HepG2 (cell line): ENCODE data around the gene MAN1B1. TPM values are rescaled to one million over a fixed set of nuclear protein-coding genes. Genes with fewer than 3 reads are reported as not detected.

Experiments used
- ATAC-seq: fragments of 200-7000 bp; cut with Tn5 transposase; 3 replicates; pipeline ENCODE4 v1.9.1; 2020; ENCODE audit warnings: mild to moderate bottlenecking, moderate library complexity
- BruUV-seq: library from RNA; stranded (reverse); fragments of 400-500 nt; replicated peaks from 2 replicates; lab custom pipeline; 2021; lab: Mats Ljungman, UMichigan
- CTCF ChIA-PET: fragments of 300-600 bp; formaldehyde crosslinking; extraction: SDS; loops from one replicate; lab custom pipeline; 2021; ENCODE audit warnings: low total read pairs, inconsistent platforms, low intra/inter-chr PET ratio; lab: Yijun Ruan, JAX
- POLR2A ChIA-PET: fragments of 350-600 bp; sonication (Branson Sonifier 250); formaldehyde crosslinking; loops from one replicate; lab custom pipeline; 2020; ENCODE audit warnings: antibody characterized with exemption, inconsistent platforms; lab: Yijun Ruan, JAX
- DNase-seq: peaks from one replicate; pipeline ENCODE4 v3.0.0-alpha.2; 2015; ENCODE audit warnings: low spot score
- FAIRE-seq: peaks from 3 replicates; lab custom pipeline; 2011; peaks lifted over from hg19 to GRCh38; lab: Jason Lieb, UNC
- H2AFZ ChIP-seq: one replicate; pipeline ENCODE4 v1.6.1; 2011; ENCODE audit warnings: low read length, inconsistent platforms
- H3K27ac ChIP-seq: fragments of 300-600 bp; 3 replicates; pipeline ENCODE4 v1.8.0; 2011; ENCODE audit warnings: mixed run types, mild to moderate bottlenecking, mixed read lengths, low read length, inconsistent platforms; ENCODE audit not compliant: insufficient read depth; ENCODE audit errors: extremely low read length
- H3K27me3 ChIP-seq, 2 experiments: fragments of 200-600 bp in 1 of 2; 2 replicates in 1 of 2; 3 replicates in 1 of 2; pipeline versions ENCODE4 v1.6.0 to v1.8.0; 2011; ENCODE audit warnings: low read length in 2 of 2, mild to moderate bottlenecking in 2 of 2, moderate library complexity in 2 of 2, inconsistent platforms in 1 of 2; ENCODE audit not compliant: insufficient read depth in 2 of 2, control insufficient read depth in 1 of 2
- H3K36me3 ChIP-seq, 2 experiments: fragments of 200-600 bp in 1 of 2; replicated peaks in 1 of 2; 2 replicates in 1 of 2; 3 replicates in 1 of 2; pipeline versions ENCODE4 v1.5.1 to v1.8.0; 2011; ENCODE audit warnings: low read length in 2 of 2, inconsistent platforms in 1 of 2; ENCODE audit not compliant: insufficient read depth in 2 of 2, control insufficient read depth in 1 of 2
- H3K4me1 ChIP-seq: 2 replicates; pipeline ENCODE4 v1.5.1; 2012; ENCODE audit warnings: low read length, inconsistent platforms; ENCODE audit not compliant: insufficient read depth
- H3K4me2 ChIP-seq: 2 replicates; pipeline ENCODE4 v1.6.0; 2011; ENCODE audit warnings: low read depth, low read length, inconsistent platforms
- H3K4me3 ChIP-seq, 3 experiments: fragments of 200-600 bp in 1 of 3; sonication (generic), shearing (Covaris generic) in 1 of 3; replicated peaks in 1 of 3; 2 replicates each; pipeline ENCODE4 v1.5.1; 2011 to 2016; ENCODE audit warnings: low read length in 3 of 3, inconsistent platforms in 2 of 3, low read depth in 2 of 3, mild to moderate bottlenecking in 2 of 3, control low read depth in 1 of 3, mixed read lengths in 1 of 3; ENCODE audit not compliant: insufficient read depth in 1 of 3
- H3K79me2 ChIP-seq: one replicate; pipeline ENCODE4 v1.6.1; 2011; ENCODE audit warnings: low read length, inconsistent platforms; ENCODE audit not compliant: insufficient read depth
- H3K9ac ChIP-seq: 2 replicates; pipeline ENCODE4 v1.6.0; 2011; ENCODE audit warnings: mild to moderate bottlenecking, low read depth, low read length, inconsistent platforms; ENCODE audit not compliant: insufficient read depth
- H3K9me3 ChIP-seq: 2 replicates; pipeline ENCODE4 v1.5.1; 2012; ENCODE audit warnings: mild to moderate bottlenecking, low read length
- H4K20me1 ChIP-seq: 2 replicates; pipeline ENCODE4 v1.6.0; 2011; ENCODE audit warnings: inconsistent platforms, mild to moderate bottlenecking, low read length, moderate library complexity; ENCODE audit not compliant: insufficient read depth
- ADNP ChIP-seq: sonication (generic); formaldehyde crosslinking; IDR thresholded peaks from 2 replicates; pipeline ENCODE4 v1.4.0; 2020; ENCODE audit warnings: missing genetic modification reagents
- ATF1 ChIP-seq: IDR thresholded peaks from 2 replicates; pipeline ENCODE4 v1.6.1; 2016; ENCODE audit warnings: mild to moderate bottlenecking, control low read depth
- CBFB ChIP-seq: sonication (generic); formaldehyde crosslinking; IDR thresholded peaks from 2 replicates; pipeline ENCODE4 v1.4.0; 2020; ENCODE audit warnings: missing genetic modification reagents
- DPF2 ChIP-seq: sonication (generic); formaldehyde crosslinking; IDR thresholded peaks from 2 replicates; pipeline ENCODE4 v1.4.0; 2020; ENCODE audit warnings: mild to moderate bottlenecking, low read depth, missing genetic modification reagents, borderline replicate concordance
- GABPB1 ChIP-seq: IDR thresholded peaks from 2 replicates; pipeline ENCODE4 v1.6.1; 2016; ENCODE audit warnings: mild to moderate bottlenecking, missing genetic modification reagents, moderate library complexity, missing compliant biosample characterization
- GATAD2A ChIP-seq: IDR thresholded peaks from 2 replicates; pipeline ENCODE4 v1.6.1; 2016
- IKZF4 ChIP-seq: sonication (generic); formaldehyde crosslinking; IDR thresholded peaks from 2 replicates; pipeline ENCODE4 v1.5.1; 2020; ENCODE audit warnings: borderline replicate concordance, mild to moderate bottlenecking, low read depth, missing genetic modification reagents; ENCODE audit errors: not compliant biosample characterization
- KDM1A ChIP-seq: IDR thresholded peaks from 2 replicates; pipeline ENCODE4 v1.6.1; 2016; ENCODE audit warnings: missing compliant biosample characterization
- MBD4 ChIP-seq: IDR thresholded peaks from 2 replicates; pipeline ENCODE4 v1.6.1; 2012; ENCODE audit warnings: low read length, inconsistent platforms, borderline replicate concordance
- PHF5A ChIP-seq: IDR thresholded peaks from one replicate; pipeline ENCODE4 v1.6.1; 2018; ENCODE audit warnings: low read depth, missing genetic modification reagents; ENCODE audit not compliant: unreplicated experiment
- SOX13 ChIP-seq, 3 experiments: fragments of 450-650 bp in 1 of 3; sonication (generic) in 1 of 3; formaldehyde crosslinking in 1 of 3; IDR thresholded peaks in 2 of 3; conservative IDR thresholded peaks in 1 of 3; 2 replicates each; pipeline versions ENCODE4 v1.5.0 to v1.6.1; 2016 to 2020; ENCODE audit warnings: antibody characterized with exemption in 1 of 3, mild to moderate bottlenecking in 1 of 3, missing compliant biosample characterization in 1 of 3, missing genetic modification reagents in 1 of 3, moderate library complexity in 1 of 3
- THAP8 ChIP-seq: sonication (generic); formaldehyde crosslinking; IDR thresholded peaks from 2 replicates; pipeline ENCODE4 v1.5.1; 2020; ENCODE audit warnings: missing genetic modification reagents, mild to moderate bottlenecking, borderline replicate concordance
- XBP1 ChIP-seq: sonication (generic); formaldehyde crosslinking; IDR thresholded peaks from 2 replicates; pipeline ENCODE4 v1.5.0; 2020; ENCODE audit warnings: missing genetic modification reagents
- ZBTB7B ChIP-seq: sonication (generic); formaldehyde crosslinking; IDR thresholded peaks from 2 replicates; pipeline ENCODE4 v1.4.0; 2020; ENCODE audit warnings: missing genetic modification reagents
- ZEB1 ChIP-seq: IDR thresholded peaks from 2 replicates; pipeline ENCODE4 v1.6.1; 2012; ENCODE audit warnings: mild to moderate bottlenecking, low read depth, inconsistent platforms; ENCODE audit not compliant: insufficient replicate concordance
- ZFP82 ChIP-seq: sonication (generic); formaldehyde crosslinking; IDR thresholded peaks from 2 replicates; pipeline ENCODE4 v1.5.1; 2020; ENCODE audit warnings: mild to moderate bottlenecking, missing genetic modification reagents, borderline replicate concordance
- ZNF367 ChIP-seq: sonication (generic); formaldehyde crosslinking; IDR thresholded peaks from 2 replicates; pipeline ENCODE4 v1.4.0; 2020; ENCODE audit warnings: missing genetic modification reagents, borderline replicate concordance
- ZNF570 ChIP-seq: sonication (generic); formaldehyde crosslinking; IDR thresholded peaks from 2 replicates; pipeline ENCODE4 v1.4.0; 2020; ENCODE audit warnings: mild to moderate bottlenecking, missing genetic modification reagents, borderline replicate concordance
- WGBS: methylation state at CpG from one replicate; pipeline ENCODE4 v1.1.6; 2017; ENCODE audit warnings: low lambda C conversion rate; 5-methylcytosine and 5-hydroxymethylcytosine counted together
- in situ Hi-C: cut with HindIII; loops from 2 replicates; pipeline ENCODE4 v1.10.0; 2017; ENCODE audit warnings: low pct_unique_long_range_greater_than_20kb; ENCODE audit not compliant: extremely low pct_ligation_motif_present
- intact Hi-C: fragments of 100-400 bp; cut with micrococcal nuclease; formaldehyde crosslinking; loops from one replicate; pipeline ENCODE4 v1.10.0; 2022; ENCODE audit not compliant: unreplicated experiment
- polyA plus RNA-seq, 8 experiments: library from polyadenylated mRNA; depleted of rRNA in 3 of 8; stranded (reverse) in 7 of 8; unstranded in 1 of 8; fragments of >200 nt; fragmentation: Illumina TruSeq in 4 of 8; extraction: Trizol in 4 of 8; gene quantifications; 2 replicates each; pipeline versions ENCODE4 v1.2.1 to v1.2.3, GENCODE V29; 2011 to 2016; ENCODE audit warnings: low read depth in 4 of 8, missing spikeins in 1 of 8, mixed read lengths in 1 of 8; ENCODE audit not compliant: insufficient read depth in 1 of 8
- total RNA-seq, 5 experiments: library from RNA; depleted of rRNA; stranded (reverse); fragments of >200 nt; fragmentation: Illumina TruSeq; extraction: Trizol; gene quantifications; 2 replicates each; pipeline ENCODE4 v1.2.3, GENCODE V29; 2016; ENCODE audit warnings: low read depth in 1 of 5
- TF ChIP-seq, protein P1 (sequence below): sonication (generic); formaldehyde crosslinking; IDR thresholded peaks from 2 replicates; pipeline ENCODE4 v1.4.0; 2020; ENCODE audit warnings: mild to moderate bottlenecking, missing genetic modification reagents

MAN1B1 gene
- total and polyA plus RNA-seq, 2 of the 13 experiments (the other 11 are each of a cell fraction or from before 2014, with no cell fraction given) = 48.9 to 59.5 TPM

DNA sequence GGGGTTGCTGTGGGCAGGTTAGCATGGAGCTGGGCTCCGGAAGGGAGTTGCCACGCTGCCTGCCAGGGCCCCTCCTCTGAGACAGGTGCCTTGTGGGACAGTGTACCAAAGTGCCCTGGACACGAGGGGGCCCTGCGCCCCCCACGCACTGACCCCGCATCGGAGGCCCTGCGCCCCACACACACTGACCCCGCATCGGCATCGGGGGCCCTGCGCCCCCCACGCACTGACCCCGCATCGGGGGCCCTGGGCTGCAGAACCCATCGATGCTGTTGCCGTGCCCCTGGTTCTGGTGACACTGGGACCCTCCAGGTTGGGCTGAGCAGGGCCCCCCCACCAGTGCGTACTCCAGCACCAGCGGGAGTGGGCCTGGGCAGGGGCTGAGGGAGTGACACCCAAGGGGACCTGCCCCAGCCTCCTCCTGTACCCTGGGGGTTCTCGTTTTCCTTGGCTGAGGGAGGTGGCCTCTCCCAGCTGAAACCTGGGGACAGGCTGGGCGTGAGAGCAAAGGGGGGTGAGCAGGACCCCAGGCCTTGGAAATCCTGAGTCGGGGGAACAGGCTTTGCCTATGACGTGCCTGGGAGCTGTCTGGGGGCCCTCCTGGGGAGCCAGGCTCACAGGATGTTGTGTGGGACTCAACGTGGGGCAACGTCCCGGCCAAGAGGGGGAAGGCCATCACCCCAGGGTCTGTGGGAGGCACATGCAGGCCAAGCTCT, 23.3 kb upstream of the MAN1B1 start (continued):
- TF ChIP-seq SOX13 (IDR thresholded peaks at IDR 0.05) = no peak
- no peak for TF ChIP-seq SOX13 (CRISPR knock-in tag; conservative IDR thresholded peaks at IDR 0.05 in 1 of 2, IDR thresholded peaks at IDR 0.05 in 1 of 2)
- TF ChIP-seq GABPB1 = no peak
- no peak for TF ChIP-seq ADNP (CRISPR knock-in tag)
- no peak for TF ChIP-seq DPF2
- no peak for TF ChIP-seq ZNF570
- no peak for TF ChIP-seq XBP1 (CRISPR knock-in tag)

DNA sequence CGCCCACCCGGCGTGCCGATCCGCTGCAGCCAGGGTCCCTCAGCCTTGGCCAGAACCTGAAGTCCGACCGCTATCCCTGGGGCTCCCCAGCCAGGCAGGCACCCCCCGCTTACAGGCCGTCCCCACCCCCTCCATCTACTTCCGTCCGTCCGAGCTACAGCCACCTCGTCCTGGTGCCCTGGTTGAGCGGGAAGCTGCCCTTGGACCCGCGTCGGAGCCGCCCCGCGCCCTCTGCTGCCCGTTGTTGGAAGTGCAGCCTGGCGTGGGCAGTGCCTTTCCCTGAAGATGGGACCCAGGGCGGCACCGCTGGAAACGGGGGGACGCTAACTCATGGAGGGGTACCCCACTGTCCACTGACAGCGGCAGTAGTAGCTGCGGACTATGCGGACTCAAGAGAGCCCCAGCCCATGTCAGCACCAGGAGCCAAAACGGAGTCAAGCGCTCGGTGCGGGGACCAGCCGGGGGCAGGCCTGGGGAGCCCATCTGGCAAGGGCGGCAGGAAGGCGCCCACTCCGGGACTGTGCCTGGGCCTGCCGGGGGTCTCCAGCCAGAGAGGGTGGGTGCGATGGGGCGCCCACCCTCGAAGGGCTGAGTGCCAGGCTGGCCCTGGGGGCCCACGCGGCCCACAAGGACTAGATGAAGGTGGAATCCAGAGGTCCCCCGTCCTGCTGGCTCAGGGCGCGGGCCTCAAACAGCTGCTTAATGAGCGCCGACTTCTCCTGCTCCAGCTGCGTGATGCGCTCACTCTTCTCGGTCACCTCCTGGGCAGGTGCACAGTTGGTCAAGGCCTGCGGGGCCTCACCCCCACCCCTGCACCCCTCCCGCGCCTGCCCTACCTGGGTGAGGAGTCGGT, 22.5 kb upstream of the MAN1B1 start:
- H2AFZ ChIP-seq = no peak overlapping the region
- ChIA-PET CTCF (interaction anchor here (1.0 to 1.3 kb wide), 3 partner anchors 10 to 18 kb away, joined by 3 to 16 read pairs (median 11); partner anchors contain the start of genes ENTPD2 and NPDC1), POLR2A (interaction anchor here (1.0 to 1.1 kb wide), 3 partner anchors 9 to 22 kb away, joined by 3 to 15 read pairs (median 6); partner anchors contain the start of genes ENTPD2 and MAN1B1)
- H4K20me1 ChIP-seq = peaks cover 3% of the 10 kb centered on the region; the same call in 1 of the 2 replicates
- 96% methylated on average over 17 of the region's 55 CpGs for WGBS
- H3K79me2 ChIP-seq = peaks cover 8% of the 10 kb centered on the region
- peak; percentile 41 for DNase-seq
- H3K27ac ChIP-seq = no peak overlapping the region
- H3K4me3 ChIP-seq = no peak overlapping the region
- no peaks in the 10 kb centered on the region for H3K9me3 ChIP-seq
- no peak overlapping the region for H3K9ac ChIP-seq
- peak; percentile 33 for ATAC-seq
- peaks cover 3 to 16% of the 10 kb centered on the region in 2 experiments; a peak in 2 of 5 replicates for H3K36me3 ChIP-seq
- BruUV-seq = no TSS peak
- H3K4me2 ChIP-seq = no peak overlapping the region
- no peaks in the 10 kb centered on the region; a peak in 1 of 5 replicates for H3K27me3 ChIP-seq
- in situ Hi-C loops (no loop called here), intact Hi-C loops (no loop called here)
- FAIRE-seq = peak; percentile 4
- peaks cover 25% of the 10 kb centered on the region for H3K4me1 ChIP-seq
- TF ChIP-seq PHF5A (CRISPR knock-in tag) = no peak
- no peak for TF ChIP-seq MBD4
- no peak for TF ChIP-seq THAP8
- no peak for TF ChIP-seq ZNF367 (CRISPR knock-in tag)
- TF ChIP-seq CBFB (CRISPR knock-in tag) = peak; percentile 60
- peak; percentile 49; the same call in 1 of the 2 replicates for TF ChIP-seq ZBTB7B (CRISPR knock-in tag)
- no peak for TF ChIP-seq ATF1 (CRISPR knock-in tag)
- no peak for TF ChIP-seq ZEB1
- TF ChIP-seq, protein P1, sequence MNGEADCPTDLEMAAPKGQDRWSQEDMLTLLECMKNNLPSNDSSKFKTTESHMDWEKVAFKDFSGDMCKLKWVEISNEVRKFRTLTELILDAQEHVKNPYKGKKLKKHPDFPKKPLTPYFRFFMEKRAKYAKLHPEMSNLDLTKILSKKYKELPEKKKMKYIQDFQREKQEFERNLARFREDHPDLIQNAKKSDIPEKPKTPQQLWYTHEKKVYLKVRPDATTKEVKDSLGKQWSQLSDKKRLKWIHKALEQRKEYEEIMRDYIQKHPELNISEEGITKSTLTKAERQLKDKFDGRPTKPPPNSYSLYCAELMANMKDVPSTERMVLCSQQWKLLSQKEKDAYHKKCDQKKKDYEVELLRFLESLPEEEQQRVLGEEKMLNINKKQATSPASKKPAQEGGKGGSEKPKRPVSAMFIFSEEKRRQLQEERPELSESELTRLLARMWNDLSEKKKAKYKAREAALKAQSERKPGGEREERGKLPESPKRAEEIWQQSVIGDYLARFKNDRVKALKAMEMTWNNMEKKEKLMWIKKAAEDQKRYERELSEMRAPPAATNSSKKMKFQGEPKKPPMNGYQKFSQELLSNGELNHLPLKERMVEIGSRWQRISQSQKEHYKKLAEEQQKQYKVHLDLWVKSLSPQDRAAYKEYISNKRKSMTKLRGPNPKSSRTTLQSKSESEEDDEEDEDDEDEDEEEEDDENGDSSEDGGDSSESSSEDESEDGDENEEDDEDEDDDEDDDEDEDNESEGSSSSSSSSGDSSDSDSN (CRISPR knock-in tag) = peak; percentile 68
- no peak for TF ChIP-seq IKZF4 (CRISPR knock-in tag)
- TF ChIP-seq GATAD2A (CRISPR knock-in tag) = 0 out of 2 replicates have a peak, but pooled peaks have one; percentile 22
- TF ChIP-seq ZFP82 (CRISPR knock-in tag) = no peak
- TF ChIP-seq KDM1A = no peak
